Esophagus squamous epithelium (tissue), 5 donors: ENCODE measurements around the gene C1orf198. TPM values are rescaled to one million over a fixed set of nuclear protein-coding genes. Genes with fewer than 3 reads are reported as not detected.

Source experiments
- DNase-seq: peaks from one replicate; lab custom pipeline; 2025; lab: John Stamatoyannopoulos, UW
- H3K27ac ChIP-seq, 4 donors: fragments of 200-600 bp; sonication (generic); one replicate each; pipeline ENCODE4 v1.5.1; 2016 to 2019; ENCODE audit warnings: mild to moderate bottlenecking in 1 of 4
- H3K27me3 ChIP-seq, 4 donors: fragments of 200-600 bp; sonication (generic); 1 replicate in 3 of 4; 2 replicates in 1 of 4; pipeline versions ENCODE4 v1.5.1 to v1.6.0; 2017 to 2021; ENCODE audit warnings: antibody characterized with exemption in 1 of 4
- H3K36me3 ChIP-seq, 3 donors: fragments of 200-600 bp; sonication (generic); one replicate each; pipeline ENCODE4 v1.5.1; 2016 to 2019
- H3K4me1 ChIP-seq, 3 donors: fragments of 200-600 bp; sonication (generic); one replicate each; pipeline ENCODE4 v1.5.1; 2017 to 2019
- H3K4me3 ChIP-seq, 4 donors: fragments of 200-600 bp; sonication (generic); 1 replicate in 3 of 4; 2 replicates in 1 of 4; pipeline ENCODE4 v1.5.1; 2016 to 2019; ENCODE audit warnings: mild to moderate bottlenecking in 2 of 4, moderate library complexity in 1 of 4
- H3K9me3 ChIP-seq, 3 donors: fragments of 200-600 bp; sonication (generic); one replicate each; pipeline ENCODE4 v1.5.1; 2016 to 2019
- POLR2A ChIP-seq, 4 donors: fragments of 450-650 bp; IDR thresholded peaks; one replicate each; pipeline ENCODE4 v1.6.1; 2017; ENCODE audit warnings: antibody characterized with exemption in 4 of 4, mild to moderate bottlenecking in 4 of 4, moderate library complexity in 3 of 4
- WGBS, 2 donors: methylation state at CpG; one replicate each; pipeline ENCODE4 v1.1.5; 2018; 5-methylcytosine and 5-hydroxymethylcytosine counted together
- intact Hi-C: fragments of 100-400 bp; cut with DNase I; formaldehyde crosslinking; loops from one replicate; pipeline ENCODE4 v1.15.0; 2022
- total RNA-seq, 4 donors: library from RNA; depleted of rRNA; stranded (reverse); fragments of >200 nt; gene quantifications; one replicate each; pipeline ENCODE4 v1.1.0, GENCODE V29; 2016
- TF ChIP-seq, protein P1 (sequence below), 6 experiments: fragments of 450-650 bp in 4 of 6; fragments of 200-600 bp in 2 of 6; sonication (generic) in 2 of 6; IDR thresholded peaks; one replicate each; pipeline ENCODE4 v1.5.1; 2016 to 2019; ENCODE audit warnings: antibody characterized with exemption in 6 of 6, mild to moderate bottlenecking in 4 of 6, moderate library complexity in 4 of 6
- donor health status: DM: yes; HTN: yes; CAD: no.

The C1orf198 gene
- total RNA-seq, 4 donors from 2014 or later: 18.5 to 28.8 (median 21.6) TPM

DNA sequence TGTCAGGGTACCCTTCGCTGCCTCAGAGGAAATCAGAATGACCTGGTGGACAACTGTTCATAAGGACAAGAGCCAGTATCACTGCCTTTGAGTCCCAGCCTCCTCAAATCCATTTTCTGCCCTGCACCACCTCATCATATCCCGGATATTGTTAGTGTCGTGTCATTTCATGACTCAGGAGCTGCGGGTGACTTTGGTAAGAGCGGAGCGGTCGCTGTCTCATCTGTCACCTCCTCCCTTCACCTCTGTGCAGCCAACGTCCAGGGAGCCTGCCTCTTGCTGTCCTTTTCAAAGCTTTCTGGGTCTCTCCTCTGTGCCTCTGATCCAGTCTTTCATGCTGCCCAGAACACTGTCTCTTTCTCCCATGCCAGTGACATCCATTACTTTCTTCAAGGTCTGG is 7.0 kb upstream of the C1orf198 start:
- H3K27ac ChIP-seq: no peak overlapping the region
- intact Hi-C loops: no loop called here
- no peak overlapping the region for H3K4me3 ChIP-seq
- peaks cover 0 to 40% (median 0%) of the 10 kb centered on the region in 4 donors for H3K27me3 ChIP-seq
- WGBS, 2 donors: 90 to 92% methylated on average over 8 of the region's 8 CpGs
- H3K4me1 ChIP-seq: no peaks in the 10 kb centered on the region
- no peak for DNase-seq
- TF ChIP-seq, protein P1, sequence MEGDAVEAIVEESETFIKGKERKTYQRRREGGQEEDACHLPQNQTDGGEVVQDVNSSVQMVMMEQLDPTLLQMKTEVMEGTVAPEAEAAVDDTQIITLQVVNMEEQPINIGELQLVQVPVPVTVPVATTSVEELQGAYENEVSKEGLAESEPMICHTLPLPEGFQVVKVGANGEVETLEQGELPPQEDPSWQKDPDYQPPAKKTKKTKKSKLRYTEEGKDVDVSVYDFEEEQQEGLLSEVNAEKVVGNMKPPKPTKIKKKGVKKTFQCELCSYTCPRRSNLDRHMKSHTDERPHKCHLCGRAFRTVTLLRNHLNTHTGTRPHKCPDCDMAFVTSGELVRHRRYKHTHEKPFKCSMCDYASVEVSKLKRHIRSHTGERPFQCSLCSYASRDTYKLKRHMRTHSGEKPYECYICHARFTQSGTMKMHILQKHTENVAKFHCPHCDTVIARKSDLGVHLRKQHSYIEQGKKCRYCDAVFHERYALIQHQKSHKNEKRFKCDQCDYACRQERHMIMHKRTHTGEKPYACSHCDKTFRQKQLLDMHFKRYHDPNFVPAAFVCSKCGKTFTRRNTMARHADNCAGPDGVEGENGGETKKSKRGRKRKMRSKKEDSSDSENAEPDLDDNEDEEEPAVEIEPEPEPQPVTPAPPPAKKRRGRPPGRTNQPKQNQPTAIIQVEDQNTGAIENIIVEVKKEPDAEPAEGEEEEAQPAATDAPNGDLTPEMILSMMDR (IDR thresholded peaks at IDR 0.05): no peak
- TF ChIP-seq POLR2A (IDR thresholded peaks at IDR 0.05): no peak
- no peaks in the 10 kb centered on the region for H3K36me3 ChIP-seq
- no peaks in the 10 kb centered on the region for H3K9me3 ChIP-seq

DNA sequence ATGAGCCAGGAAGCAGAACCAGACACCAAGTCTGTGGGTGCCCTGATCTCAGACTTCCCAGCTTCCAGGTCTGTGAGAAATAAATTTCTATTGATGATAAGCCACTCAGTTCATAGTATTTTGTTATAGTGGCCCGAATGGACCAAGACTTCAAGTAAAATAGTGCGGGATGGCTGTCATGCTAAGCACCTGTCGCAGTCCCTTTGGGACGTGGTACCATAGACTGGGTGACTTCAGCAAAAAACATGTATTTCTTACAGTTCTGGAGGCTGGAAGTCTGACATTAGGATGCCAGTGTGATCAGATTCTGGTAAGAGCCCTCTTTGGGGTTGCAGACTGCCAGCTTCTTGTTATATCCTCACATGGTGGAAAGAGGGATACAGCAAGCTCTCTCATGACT is 2.6 kb upstream of the C1orf198 start:
- H3K27ac ChIP-seq: no peak overlapping the region
- no peak overlapping the region for H3K4me3 ChIP-seq
- WGBS, 2 donors: 94 to 100% methylated on average over 4 of the region's 4 CpGs
- H3K36me3 ChIP-seq: no peaks in the 10 kb centered on the region
- H3K9me3 ChIP-seq: no peaks in the 10 kb centered on the region
- DNase-seq: no peak
- TF ChIP-seq, protein P1 (IDR thresholded peaks at IDR 0.05): no peak
- TF ChIP-seq POLR2A (IDR thresholded peaks at IDR 0.05): no peak
- peaks cover 2 to 30% (median 15%) of the 10 kb centered on the region in 3 donors for H3K4me1 ChIP-seq
- peaks cover 0 to 18% (median 0%) of the 10 kb centered on the region in 4 donors for H3K27me3 ChIP-seq
- intact Hi-C loops: no loop called here

DNA sequence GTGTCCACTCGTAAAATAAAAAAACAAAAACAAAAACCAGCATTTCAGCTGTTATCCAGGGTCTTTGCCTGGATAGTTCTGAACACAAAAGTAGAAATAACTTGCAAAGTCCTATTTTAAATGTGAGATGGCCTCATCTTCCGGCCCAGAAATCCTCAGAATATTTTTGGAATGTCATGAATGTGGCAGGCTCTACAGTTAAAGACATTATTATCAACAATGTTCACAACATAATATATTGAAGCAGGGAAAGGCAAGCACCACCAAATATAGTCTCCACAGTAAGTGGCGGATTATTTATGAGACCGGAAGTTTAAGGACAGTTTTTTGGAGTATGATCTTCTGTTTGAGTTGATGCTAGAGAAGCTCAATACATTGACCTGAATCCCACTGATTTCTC is 1.2 kb upstream of the C1orf198 start:
- intact Hi-C loops: no loop called here
- TF ChIP-seq POLR2A (IDR thresholded peaks at IDR 0.05): no peak
- TF ChIP-seq, protein P1 (IDR thresholded peaks at IDR 0.05): no peak
- Histone ChIP-seq H3K4me3 (peak overlapping the region in 1 of 4 donors; percentile 97), H3K4me1 (peaks cover 2 to 44% (median 15%) of the 10 kb centered on the region in 3 donors), H3K27me3 (peaks cover 0 to 4% (median 0%) of the 10 kb centered on the region in 4 donors), H3K27ac (peak overlapping the region in 2 of 4 donors; percentile 6 to 88), H3K9me3 (no peaks in the 10 kb centered on the region), H3K36me3 (no peaks in the 10 kb centered on the region)
- WGBS, 2 donors: 55 to 76% methylated on average over 4 of the region's 4 CpGs
- DNase-seq: no peak

DNA sequence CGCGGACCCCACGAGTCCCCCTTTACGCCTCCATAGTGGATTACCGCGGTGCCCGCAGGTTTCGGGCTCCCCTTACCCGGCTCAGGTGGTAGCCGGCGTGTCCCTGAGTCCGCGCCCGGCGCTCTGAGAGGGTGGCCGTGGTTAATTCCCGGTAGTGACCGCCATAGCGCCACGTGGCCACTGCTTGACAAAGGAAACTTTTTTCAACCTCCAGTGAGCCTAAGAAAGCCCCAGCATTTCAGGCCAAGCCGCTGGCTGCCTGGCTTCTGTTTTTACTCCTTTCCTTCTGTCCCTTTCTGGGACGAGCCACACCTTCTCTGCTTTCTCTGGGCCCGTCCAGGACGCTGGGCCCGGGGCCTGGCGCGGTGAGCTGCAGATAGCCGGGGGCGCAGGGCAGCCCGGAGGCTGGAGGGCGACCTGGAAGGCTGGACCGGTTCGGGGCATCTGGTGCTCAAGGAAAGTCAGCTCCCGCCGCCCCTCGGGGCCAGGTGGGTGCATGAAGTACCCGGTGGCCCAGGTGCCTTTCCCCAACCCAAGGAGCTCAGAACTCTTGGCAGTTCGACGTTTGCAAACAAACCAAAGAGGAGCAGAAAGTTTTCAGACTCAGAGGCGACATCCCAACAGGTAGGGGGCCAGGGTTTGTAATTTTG is 540 bp upstream of the C1orf198 start:
- no peaks in the 10 kb centered on the region for H3K36me3 ChIP-seq
- TF ChIP-seq, protein P1 (IDR thresholded peaks at IDR 0.05): no peak
- no peak for TF ChIP-seq POLR2A (IDR thresholded peaks at IDR 0.05)
- peak overlapping the region; percentile 74 to 90 (median 82) for H3K27ac ChIP-seq
- no peaks in the 10 kb centered on the region for H3K9me3 ChIP-seq
- peaks cover 0 to 4% (median 0%) of the 10 kb centered on the region in 4 donors for H3K27me3 ChIP-seq
- H3K4me3 ChIP-seq: peak overlapping the region; percentile 73 to 98 (median 86)
- WGBS, 2 donors: 8 to 12% methylated on average over 12 to 14 of the region's 40 CpGs
- DNase-seq: no peak
- intact Hi-C loops: no loop called here
- peaks cover 2 to 50% (median 20%) of the 10 kb centered on the region in 3 donors for H3K4me1 ChIP-seq

DNA sequence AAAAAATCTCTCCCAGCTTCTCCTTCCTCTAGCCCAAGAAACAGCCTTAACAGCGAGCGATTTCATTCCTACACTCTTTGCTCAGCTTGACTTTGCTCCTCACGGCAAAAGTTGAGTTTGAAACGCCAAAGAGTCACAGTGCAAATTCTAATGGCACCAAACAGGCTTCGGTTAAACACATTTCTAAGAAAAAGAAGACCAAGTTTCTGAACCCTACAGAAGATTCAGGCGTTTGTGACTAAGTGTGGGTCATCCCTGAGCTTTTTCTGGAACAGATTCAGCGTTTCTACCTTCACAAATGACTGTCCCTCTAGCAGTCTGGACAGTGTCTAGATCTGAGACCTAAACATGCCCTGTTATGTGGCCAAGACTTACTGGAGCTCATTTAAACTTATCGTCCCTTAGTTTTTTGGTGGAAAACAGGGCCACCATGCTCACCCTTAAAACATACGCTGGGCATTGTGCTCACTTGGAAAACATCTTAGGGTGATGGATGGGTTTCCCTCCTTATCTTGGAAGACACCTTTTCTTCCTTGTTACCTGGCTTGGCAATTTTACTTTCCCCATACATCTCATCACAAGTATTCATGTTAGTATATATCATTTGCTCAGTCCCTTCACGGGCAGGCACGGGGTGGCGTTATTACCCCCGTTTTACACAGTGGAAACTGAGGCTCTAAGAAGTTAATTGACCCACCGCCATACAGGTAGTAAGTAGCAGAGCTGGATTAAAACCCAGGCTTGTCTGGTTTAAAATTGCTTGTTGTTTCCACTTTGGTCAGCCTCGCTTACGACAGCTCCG is 1.0 kb downstream of the C1orf198 start:
- H3K4me1 ChIP-seq: peaks cover 2 to 66% (median 30%) of the 10 kb centered on the region in 3 donors
- no peaks in the 10 kb centered on the region for H3K9me3 ChIP-seq
- intact Hi-C loops: no loop called here
- DNase-seq: no peak
- H3K27ac ChIP-seq: peak overlapping the region; percentile 74 to 90 (median 82)
- H3K36me3 ChIP-seq: no peaks in the 10 kb centered on the region
- 25 to 29% methylated on average over 14 to 15 of the region's 17 CpGs for WGBS, 2 donors
- peaks cover 0 to 4% (median 0%) of the 10 kb centered on the region in 4 donors for H3K27me3 ChIP-seq
- TF ChIP-seq, protein P1 (IDR thresholded peaks at IDR 0.05): no peak
- no peak for TF ChIP-seq POLR2A (IDR thresholded peaks at IDR 0.05)
- peak overlapping the region; percentile 73 to 98 (median 86) for H3K4me3 ChIP-seq
